Hypothalamus (tissue), 51 donors: ENCODE results near the gene CGREF1.
"Not testable (repeated sequence)": the region's sequence is repeated elsewhere in the genome, so short reads cannot be mapped to it uniquely, and the experiment has no call there.

Experiments used
- DNase-seq, 51 donors: peaks; one replicate each; lab custom pipeline; 2025; lab: John Stamatoyannopoulos, UW

Gene CGREF1

DNA sequence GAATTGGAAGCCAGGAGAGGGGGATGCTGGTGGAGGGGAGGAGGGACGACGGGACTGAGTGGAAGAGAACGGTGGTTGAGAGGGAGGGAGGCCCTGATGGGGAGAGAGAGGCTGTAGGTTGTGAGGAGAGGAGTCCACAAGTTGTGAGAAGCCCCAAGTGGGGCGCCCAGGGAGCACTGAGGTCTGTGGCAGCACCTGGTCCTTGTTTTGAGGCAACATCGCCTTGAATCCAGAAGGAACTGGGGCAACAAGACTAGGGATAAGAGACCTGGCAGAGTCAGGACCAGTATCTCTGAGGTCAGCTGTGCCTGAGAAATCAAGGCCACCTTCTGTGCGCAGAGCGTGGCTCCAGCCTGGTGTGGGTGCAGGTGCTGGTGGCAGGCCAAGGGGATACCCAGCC, 19.2 kb upstream of the CGREF1 start:
- no peak for DNase-seq

DNA sequence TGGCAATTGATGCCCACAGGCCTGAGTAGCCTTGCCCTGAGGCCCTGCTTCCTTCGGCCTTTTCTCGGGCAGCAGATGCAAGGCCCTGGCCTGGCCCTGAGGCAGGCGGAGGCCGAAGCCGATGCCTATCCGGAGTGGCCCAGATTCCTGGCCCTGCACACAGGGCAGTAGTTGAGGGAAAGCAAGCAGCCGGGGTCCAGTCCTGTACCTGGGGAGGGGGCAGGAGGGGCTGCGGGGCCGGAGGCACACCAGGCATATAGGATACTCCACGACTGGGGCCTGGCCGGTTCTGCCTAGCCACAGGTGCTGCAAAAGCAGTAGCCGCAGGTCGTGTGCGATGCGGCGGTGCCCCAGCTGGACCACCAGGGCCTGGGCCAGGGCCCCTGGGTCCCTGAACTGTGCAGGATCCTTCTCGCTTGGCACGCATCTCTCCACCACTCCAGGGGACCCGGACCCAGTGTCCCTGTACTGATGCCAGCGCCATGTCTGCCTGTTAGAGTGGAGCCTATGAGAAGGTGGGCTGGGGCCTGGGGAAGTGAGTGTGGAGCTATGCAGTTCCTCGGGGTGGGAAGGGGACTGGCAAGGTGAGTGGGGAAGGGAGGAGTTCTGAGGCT, 18.5 kb upstream of the CGREF1 start:
- no peak for DNase-seq

DNA sequence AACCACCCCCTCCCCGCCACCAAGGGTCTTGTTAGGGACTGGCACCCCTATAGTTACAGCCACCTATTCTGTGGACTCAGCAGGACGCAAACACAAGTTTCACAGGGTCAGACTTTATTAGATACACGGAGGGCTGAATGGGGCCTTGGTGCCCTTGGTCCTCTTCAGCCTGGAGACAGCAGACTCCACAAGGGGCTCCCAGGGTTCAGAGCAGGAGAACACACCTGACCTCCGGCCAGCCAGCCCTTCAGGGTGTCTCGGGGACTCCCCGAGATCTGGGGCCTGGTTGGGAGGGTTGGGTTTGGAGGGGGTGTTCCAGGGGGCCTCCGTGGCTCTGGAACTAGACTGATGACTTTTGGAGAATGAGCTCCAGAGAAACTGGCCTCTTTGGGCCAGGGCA, 17.8 kb upstream of the CGREF1 start:
- no peak for DNase-seq

DNA sequence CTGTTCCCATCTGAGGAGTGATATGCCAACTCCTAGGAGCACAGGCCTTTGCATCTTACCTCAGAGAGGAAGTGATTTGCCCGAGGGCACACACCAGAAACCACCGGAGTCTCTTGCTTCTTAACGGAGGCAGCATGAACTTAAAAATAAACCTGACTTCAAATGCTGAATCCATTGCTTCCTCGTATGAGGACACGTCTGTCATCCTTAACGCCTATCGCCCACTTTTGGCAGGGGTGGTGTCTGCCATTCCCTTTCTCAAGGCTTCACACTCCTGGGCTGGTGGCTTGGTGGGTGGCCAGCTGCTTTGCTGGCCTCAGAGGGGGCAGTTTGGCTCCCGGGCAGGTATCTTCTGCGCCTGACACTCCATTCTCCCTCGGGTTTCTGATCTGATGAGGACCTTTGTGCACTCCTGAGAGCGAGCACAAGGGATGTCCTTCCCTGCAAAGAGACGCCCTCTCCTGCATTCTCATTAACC, 16.6 kb upstream of the CGREF1 start:
- DNase-seq, result peak in 1 of 51 donors; percentile 17

DNA sequence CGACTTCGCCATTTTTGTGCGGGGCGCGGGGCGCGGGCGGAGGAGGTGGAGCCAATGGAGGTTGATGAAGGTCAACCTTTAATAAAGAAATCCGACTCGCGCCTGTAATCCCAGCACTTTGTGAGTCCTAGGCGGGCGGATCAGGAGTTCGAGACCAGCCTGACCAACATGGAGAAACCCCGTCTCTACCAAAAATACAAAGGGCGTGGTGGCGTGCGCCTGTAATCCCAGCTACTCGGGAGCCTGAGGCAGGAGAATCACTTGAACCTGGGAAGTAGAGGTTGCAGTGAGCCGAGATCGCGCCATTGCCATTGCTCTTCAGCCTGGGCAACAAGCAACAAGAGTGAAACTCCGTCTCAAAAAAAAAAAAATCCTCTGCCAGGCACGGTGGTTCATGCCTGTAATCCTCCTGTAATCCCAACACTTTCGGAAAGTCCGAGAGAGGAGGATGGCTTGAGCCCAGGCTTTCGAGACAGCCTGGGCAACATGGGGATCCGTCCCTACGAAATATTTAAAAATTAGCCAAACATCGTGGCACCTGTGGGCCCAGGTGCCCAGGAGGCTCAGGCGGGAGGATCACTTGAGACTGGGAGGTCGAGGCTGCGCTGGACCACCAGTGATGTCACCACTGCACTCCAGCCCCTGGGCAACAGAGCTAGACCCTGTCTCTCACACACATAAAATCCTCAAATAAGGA, 16.0 kb upstream of the CGREF1 start:
- no peak for DNase-seq

DNA sequence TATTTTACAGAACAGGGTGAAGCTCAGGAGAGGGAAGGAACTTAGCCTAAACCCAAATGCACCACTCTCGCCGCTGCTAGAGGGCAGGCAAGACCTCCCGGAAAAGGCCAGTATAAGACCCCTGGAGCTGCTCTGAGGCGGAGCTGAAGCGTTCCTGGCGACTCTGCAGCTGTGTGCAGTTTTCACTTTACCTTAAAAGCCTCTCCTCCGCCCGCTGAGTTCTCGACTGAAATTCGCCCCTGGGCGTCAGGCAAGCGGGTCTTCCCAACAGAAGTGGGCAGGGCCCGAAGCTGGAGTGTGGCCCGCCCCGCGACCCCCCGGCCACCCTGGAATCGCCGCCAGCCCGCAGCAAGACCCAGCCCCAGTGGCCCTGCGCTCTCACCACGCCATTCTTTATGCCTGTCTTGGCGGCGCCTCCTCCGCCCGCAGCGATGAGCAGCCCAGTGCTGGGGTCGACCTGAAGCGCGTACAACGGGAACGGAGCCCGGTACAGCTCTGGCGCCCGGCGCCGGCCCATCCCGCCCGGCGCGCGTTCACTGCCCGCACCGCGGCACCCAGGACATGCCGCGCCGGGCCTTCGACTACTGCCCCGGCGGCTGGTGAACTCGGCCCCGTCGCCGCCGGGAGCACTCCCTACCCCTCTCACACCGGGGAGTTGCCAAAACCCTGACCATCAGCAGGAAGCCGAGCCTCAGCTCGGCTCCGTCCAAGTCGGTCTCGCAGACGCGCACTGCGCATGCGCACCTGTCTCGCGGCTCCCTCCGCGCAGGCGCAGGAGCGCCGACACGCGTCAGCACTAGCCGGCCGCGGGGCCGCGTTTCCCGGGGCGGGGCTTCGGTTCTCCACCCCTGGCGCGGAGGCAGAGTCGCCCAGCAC, 15.2 kb upstream of the CGREF1 start, which contains the start of gene PREB:
Gene PREB (minus strand): TSS at position 732 of the 876 bp plus-strand sequence. CDS start 215 bp downstream, at position 517.
- DNase-seq, result peak; percentile 76 to 98 (median 93)

DNA sequence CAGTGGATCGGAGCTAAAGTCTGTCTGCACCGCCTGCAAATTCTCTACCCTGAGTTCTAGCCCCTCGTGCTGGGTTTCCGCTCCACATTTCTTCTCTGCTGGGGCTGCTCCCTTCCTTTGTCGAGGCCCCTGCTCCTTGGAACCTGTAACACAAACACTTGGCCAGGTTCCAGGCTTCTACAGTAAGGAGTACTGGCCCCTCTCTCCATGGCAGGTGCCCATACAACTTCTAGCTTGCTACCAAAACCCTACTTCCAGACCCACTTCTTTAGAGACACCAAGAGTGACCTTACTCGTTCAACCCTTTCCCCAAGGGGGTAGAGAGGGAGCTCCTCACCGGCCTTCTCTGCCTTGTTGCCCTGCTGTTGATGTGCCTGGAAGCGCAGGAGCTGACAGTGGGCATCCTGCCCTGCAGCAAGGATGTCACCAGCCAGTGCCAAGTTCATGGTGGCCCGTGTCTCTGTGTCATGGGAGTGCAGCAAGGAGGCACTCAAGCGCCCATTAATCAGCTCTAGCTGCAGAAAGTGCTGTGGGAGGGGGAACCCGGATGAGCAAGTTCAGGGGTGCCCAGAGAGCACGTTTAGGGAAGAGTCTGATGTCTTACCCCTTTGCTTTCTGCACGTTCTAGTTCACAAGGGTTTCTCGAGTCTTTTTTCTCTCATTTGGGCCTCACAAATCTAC, 14.4 kb upstream of the CGREF1 start:
- DNase-seq, result peak in 1 of 51 donors; percentile 18

DNA sequence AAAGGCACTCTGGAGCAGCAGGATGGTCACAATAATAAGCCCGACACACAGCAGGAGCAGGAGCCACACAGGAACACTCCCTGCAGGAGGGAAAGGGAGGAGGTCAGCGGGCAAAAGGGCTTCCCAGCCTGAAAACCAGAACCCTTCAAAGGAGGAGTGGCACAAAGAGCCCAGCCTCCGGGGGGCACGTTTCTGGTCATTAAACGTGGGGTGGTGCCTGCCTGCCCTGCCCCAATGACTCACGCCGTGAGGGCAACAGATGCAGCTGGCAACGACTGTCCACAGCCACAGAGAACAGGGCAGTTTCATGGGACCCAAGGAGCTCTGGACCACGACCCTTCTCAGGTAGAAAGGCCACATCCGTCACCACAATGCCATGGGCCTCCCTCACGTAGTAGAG, 12.5 kb upstream of the CGREF1 start:
- DNase-seq, result no peak

DNA sequence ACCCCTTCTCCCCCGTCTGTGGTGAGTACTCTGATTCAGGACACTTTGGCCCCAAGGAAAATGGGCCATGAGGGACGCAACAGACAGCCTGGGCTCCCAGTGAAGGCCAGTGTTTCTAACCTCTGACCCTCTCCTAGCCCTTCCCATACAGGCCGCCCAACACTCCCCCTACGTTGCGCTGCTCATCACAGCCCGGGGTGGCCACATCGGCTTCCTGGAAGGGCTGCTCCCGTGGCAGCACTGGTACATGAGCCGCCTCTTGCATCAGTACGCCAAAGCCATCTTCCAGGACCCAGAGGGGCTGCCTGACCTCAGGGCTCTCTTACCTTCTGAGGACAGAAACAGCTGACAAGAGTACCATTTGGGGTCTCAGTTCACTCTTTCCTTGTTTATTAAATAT, 11.5 kb upstream of the CGREF1 start:
- DNase-seq, result no peak

DNA sequence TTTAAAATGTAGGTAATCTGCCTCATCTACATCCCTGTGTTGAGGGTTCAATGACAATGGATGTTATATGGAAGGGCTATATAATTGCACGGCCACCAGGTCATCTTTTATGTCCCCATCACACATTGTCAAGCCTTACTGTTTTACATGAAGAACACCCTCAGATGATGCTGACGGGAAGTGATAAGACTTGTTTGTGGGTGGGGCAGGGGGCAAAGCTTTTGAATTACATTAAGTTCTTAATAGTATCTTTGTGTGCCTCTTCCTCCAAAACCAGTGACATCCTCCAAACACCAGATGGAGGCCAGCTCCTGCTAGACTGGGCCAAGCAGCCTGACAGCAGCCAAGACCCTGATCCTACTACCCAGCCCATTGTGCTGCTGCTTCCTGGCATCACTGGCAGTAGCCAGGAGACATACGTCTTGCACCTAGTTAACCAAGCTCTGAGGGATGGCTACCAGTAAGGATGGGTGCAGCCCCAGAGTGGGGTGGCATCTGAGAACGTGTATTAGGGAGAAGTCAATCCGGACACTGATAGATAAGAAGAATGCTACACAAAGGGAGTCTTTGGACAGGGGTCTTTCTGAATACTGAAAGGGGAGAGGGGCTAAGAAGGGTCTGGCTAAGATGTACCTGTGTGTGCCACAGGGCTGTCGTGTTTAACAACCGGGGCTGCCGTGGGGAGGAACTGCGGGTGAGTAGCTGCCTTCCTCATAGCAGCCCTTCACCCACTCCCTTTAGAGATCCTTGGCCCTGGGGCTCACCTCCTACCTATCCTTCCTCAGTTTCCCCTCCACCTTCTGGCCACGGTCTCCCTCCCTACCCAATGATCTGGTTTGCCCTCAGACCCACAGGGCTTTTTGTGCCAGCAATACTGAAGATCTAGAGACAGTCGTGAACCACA, 10.0 kb upstream of the CGREF1 start:
- DNase-seq, result no peak

DNA sequence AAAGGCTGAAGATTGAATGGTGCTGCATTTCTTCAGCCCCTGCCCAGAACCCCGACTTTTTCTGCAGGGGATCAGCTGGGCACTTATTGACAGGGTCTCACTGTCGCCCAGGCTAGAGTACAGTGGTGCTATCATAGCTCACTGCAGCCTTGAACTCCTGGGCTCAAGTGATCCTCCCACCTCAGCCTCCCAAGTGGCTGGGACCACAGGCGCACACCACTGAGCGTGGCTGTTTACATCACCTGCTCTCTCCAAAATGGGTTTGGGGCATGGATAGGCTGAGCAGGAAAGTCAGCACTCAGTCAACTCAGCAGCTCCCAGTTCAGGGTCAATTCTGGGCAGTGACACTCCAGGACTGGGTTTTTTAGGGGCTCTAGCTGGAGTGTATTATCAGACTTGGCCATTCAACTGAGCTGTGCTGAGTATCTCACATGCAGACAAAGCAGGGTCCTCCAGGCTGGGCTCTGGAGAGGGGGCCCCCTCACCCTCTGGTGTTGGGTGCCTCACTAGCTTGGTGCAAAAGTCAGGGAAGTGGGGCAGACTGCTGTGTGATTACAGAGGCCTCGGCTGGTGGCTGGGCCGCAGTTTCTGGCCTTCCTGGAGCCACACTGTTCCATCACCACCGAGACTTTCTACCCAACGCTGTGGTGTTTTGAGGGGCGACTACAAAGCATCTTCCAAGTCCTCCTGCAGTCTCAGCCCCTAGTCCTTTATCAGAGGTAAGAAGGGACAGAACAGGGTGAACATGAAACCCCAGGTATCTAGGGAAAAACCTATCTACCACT, 9.1 kb upstream of the CGREF1 start:
- no peak for DNase-seq

DNA sequence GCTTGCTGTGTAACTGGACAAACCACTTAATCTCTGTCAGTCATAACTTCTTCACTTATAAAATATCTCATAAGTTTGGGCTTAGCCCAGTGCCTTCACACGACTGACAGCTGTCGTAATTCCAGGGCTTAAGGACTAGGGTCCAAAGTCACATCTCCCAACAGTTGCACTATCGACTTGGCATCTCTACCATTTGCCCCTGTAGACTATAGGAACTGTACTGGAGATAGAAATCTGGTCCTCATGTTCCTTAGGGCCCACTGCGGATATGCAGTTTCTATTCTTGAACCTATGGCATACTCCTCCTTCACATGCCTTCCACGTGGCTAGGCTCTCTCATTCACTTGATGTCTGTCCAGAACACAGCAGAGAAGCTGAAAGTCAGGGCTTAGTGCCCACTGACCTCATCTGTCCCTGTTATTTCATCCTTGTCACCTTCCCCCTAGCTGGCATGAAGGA, 7.4 kb upstream of the CGREF1 start:
- DNase-seq, result no peak

DNA sequence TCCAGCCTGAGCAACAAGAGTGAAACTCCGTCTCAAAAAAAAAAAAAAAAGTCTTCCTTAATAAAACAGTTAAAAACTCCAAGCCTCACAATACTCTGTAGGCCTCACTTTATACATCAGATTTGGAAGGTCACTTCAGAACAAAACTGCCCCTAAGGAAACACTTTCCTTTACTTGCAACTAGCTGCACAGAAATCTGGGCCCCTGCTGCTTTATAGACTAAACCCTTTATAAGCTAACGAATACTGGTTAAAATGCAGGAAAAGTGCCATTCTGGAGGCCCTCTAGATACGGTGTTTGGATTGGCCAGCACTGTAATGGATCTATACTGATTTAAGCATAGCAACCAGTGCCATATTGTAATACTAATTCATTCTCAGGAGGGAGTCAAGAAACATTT, 6.2 kb upstream of the CGREF1 start:
- no peak for DNase-seq

DNA sequence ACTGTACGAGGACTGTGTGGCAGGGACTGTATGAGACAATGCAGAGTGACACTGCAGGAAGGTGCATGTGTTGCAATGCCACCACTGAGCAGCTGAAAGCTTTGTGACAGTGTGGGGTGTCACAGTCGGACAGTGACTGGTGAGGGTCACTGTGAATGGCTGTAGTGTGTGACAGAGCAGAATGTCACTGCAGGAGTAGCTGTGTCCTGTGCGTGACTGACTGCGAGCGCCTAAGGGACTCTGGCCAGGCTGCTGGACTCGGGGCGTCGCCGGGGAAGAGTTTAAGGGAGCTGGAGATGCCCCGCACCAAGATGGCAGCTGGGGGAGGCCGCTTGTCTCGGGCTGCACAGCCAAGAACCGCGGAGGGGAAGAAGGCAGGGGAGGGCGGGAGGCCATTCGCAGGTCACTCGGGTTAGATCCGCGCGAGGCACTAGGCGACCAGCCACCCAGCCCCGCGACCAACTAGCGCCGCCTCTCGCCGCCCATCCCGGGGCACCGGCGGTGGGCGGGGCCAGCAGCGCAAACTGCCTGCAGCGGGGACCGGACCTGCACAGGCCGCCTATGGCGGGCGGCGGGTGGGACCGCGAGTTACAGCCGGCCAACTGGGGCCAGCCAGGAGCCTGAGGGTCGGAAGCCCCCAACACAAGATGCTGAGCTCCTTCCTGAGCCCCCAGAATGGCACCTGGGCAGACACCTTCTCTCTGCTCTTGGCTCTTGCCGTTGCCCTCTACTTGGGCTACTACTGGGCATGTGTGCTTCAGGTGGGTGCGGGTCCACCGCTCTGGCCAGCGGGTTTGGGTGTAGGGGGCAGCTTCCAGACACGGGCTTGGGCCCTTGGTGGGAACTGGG, 4.6 kb upstream of the CGREF1 start, which contains the start of gene ABHD1:
Gene ABHD1 (plus strand): TSS at position 514 of the 849 bp plus-strand sequence. CDS start 134 bp downstream, at position 648.
- DNase-seq, result peak in 49 of 51 donors; percentile 13 to 82 (median 54)

DNA sequence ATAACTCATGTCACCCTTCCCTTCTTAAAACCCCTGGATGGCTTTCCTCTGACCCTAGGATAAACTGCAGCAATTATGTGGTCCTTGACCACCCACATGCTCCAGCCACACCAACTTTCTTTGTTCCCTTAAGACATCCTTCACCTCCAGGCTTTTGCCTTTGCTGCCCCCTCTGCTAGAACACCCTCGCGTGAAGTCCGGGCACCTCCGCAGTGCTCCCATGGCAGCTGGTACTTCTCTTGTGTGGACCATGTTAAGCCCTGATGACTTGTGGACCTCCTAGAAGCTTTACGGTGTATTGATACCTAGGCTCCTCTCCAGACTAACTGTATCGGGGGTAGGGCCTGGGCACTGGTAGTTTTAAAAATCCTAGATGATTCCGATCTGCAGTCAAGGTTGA, 3.9 kb upstream of the CGREF1 start:
- DNase-seq, result no peak

DNA sequence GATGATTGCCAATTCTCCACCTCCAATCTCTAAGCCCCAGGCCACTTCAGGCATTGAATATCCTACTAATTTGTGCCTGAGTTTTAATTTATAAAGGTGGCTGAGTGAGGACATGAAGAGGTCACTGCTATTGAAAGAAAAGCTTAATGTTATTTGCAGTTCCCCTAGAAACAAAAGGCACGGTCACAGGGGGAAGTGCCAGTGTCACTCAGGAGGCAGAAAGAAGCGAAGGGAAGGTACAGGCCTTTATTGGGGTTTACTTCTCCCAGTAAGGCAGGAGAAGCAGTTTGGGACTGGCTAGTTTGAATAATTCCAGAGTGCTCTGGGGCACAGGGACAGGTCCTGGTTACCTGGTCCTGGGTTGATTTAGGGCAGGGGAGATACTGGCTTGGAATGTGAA, 3.0 kb upstream of the CGREF1 start:
- no peak for DNase-seq

DNA sequence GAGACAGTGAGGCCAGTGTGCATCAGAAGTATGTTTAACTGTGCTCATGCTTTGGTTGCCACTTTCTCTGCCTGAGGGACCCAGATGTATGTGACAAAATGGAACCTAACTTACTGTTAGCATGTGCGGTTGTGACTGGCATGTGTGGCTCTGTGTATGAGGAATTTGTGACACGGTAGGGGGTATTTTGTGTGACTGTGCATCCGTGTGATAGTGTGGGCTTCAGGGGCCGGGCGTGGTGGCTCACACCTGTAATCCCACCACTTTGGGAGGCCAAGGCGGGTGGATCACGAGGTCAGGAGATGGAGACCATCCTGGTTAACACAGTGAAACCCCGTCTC, 372 bp upstream of the CGREF1 start:
- not testable (repeated sequence) for DNase-seq
